Uterus (tissue), 4 donors: ENCODE measurements around the gene FCAR. TPM values are rescaled to one million over a fixed set of nuclear protein-coding genes. Genes with fewer than 3 reads are reported as not detected.
"Not testable (repeated sequence)": the region's sequence is repeated elsewhere in the genome, so short reads cannot be mapped to it uniquely, and the experiment has no call there.

Experiments
- DNase-seq, 2 donors: peaks; one replicate each; pipeline ENCODE4 v3.0.0-alpha.2; 2019 to 2020
- H3K27ac ChIP-seq, 2 donors: fragments of 200-600 bp; sonication (generic); 1 replicate in 1 of 2; 2 replicates in 1 of 2; pipeline ENCODE4 v1.5.1; 2016 to 2018
- H3K27me3 ChIP-seq, 2 donors: fragments of 200-600 bp; sonication (generic); one replicate each; pipeline ENCODE4 v1.5.1; 2018 to 2019; ENCODE audit warnings: control low read depth in 1 of 2
- H3K36me3 ChIP-seq, 2 donors: fragments of 200-600 bp; sonication (generic); one replicate each; pipeline ENCODE4 v1.5.1; 2019; ENCODE audit warnings: control low read depth in 1 of 2
- H3K4me1 ChIP-seq, 2 donors: fragments of 200-600 bp; sonication (generic); one replicate each; pipeline ENCODE4 v1.5.1; 2018 to 2019; ENCODE audit warnings: control low read depth in 1 of 2
- H3K4me3 ChIP-seq, 2 donors: fragments of 200-600 bp; sonication (generic); 1 replicate in 1 of 2; 2 replicates in 1 of 2; pipeline ENCODE4 v1.5.1; 2018 to 2019; ENCODE audit warnings: mild to moderate bottlenecking in 1 of 2
- H3K9me3 ChIP-seq, 2 donors: fragments of 200-600 bp; sonication (generic); one replicate each; pipeline ENCODE4 v1.5.1; 2019; ENCODE audit warnings: control low read depth in 1 of 2
- CTCF ChIP-seq, 4 experiments: fragments of 200-600 bp in 2 of 4; fragments of 450-650 bp in 2 of 4; sonication (generic) in 2 of 4; IDR thresholded peaks; one replicate each; pipeline ENCODE4 v1.5.1; 2016 to 2019; ENCODE audit warnings: antibody characterized with exemption in 4 of 4, mild to moderate bottlenecking in 2 of 4, moderate library complexity in 1 of 4
- POLR2A ChIP-seq, 2 donors: fragments of 450-650 bp; IDR thresholded peaks; one replicate each; pipeline ENCODE4 v1.6.1; 2016; ENCODE audit warnings: antibody characterized with exemption in 2 of 2, mild to moderate bottlenecking in 1 of 2, moderate library complexity in 1 of 2
- intact Hi-C: fragments of 100-400 bp; cut with DNase I; formaldehyde crosslinking; loops from one replicate; pipeline ENCODE4 v1.15.1; 2023; ENCODE audit warnings: low total_unique reads
- total RNA-seq, 4 donors: library from RNA; depleted of rRNA in 3 of 4; stranded (reverse); fragments of >200 nt in 3 of 4; gene quantifications; one replicate each; pipeline versions ENCODE4 v1.1.0 to v1.2.4, GENCODE V29; 2014 to 2023
- donor health status: DM: yes; HTN: yes; CAD: no.

The FCAR gene
- total RNA-seq, 4 donors from 2014 or later: 0.40 to 20.0 (median 1.4) TPM

DNA sequence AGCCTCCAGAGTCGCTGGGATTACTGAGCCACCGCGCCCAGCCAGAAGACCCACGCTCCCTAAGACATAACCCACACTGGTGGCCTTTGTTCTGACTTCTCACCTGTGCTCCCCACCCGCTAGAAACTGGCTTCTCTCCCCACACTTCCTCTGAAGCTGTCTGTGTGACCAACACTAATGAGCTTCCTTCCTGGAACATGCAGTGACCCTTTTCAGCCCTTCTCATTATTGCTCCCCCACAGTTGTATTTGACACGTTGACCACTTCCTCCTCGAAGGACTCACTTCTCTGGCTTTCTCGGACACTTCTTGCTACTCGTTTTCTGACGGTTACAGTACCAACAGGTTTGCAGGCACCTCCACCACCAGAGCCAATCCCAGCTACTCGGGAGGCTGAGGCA, 42.8 kb downstream of the FCAR start:
- Histone ChIP-seq H3K27me3 (no peaks in the 10 kb centered on the region), H3K9me3 (no peaks in the 10 kb centered on the region), H3K36me3 (no peaks in the 10 kb centered on the region), H3K4me3 (no peak overlapping the region), H3K4me1 (no peaks in the 10 kb centered on the region), H3K27ac (no peak overlapping the region)
- no peak for TF ChIP-seq POLR2A (IDR thresholded peaks at IDR 0.05)
- TF ChIP-seq CTCF (IDR thresholded peaks at IDR 0.05): no peak
- DNase-seq: no peak
- intact Hi-C loops: no loop called here

DNA sequence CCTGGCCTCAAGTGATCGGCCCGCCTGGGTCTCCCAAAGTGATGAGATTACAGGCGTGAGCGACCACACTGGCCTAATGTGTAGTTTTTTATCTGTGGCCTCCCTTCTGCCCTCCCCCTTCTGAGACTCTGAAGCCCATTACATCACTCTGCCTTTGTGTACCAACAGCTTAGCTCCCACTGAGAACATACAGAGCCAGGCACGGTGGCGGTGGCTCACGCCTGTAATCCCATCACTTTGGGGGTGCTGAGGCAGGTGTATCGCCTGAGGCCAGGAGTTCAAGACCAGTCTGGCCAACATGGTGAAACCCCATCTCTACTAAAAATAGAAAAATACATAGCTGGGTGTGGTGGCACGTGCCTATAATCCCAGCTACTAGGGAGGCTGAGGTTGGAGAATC, 44.5 kb downstream of the FCAR start:
- Histone ChIP-seq H3K9me3 (no peaks in the 10 kb centered on the region), H3K4me1 (no peaks in the 10 kb centered on the region), H3K27me3 (no peaks in the 10 kb centered on the region), H3K27ac (no peak overlapping the region), H3K4me3 (no peak overlapping the region), H3K36me3 (no peaks in the 10 kb centered on the region)
- intact Hi-C loops: no loop called here
- no peak for TF ChIP-seq CTCF (IDR thresholded peaks at IDR 0.05)
- TF ChIP-seq POLR2A (IDR thresholded peaks at IDR 0.05): no peak
- no peak for DNase-seq

DNA sequence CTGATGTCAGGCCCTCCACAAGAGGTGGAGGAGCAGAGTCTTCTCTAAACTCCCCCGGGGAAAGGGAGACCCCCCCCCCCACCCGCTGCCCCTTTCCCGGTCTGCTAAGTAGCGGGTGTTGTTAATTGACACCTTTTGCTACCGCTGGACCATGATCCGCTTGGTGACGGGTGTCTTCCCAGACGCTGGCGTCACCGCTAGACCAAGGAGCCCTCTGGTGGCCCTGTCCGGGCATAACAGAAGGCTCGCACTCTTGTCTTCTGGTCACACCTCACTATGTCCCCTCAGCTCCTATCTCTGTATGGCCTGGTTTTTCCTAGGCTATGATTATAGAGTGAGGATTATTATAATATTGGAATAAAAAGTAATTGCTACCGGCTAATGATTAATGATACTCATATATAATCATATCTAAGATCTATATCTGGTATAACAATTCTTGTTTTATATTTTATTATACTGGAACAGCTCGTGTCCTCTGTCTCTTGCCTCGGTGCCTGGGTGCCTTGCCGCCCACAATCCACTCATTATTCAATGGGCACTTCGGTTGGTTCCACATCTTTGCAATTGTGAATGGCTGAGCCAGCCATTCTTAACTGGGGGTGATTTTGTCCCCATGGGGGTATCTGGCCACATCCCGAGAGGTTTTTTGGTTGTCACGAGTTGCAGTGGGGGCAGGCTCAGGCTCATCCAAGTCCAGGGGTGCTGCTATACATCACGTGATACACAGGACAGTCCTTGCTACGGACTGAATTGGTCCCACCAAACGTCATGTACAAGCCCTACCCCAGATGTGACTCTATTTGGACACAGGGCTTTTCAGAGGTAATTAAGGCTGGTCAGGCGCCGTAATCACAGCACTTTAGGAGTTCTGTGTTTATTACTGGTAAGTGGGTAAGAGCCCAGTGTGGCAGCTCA, 45.9 kb downstream of the FCAR start:
- DNase-seq, H3K4me1 ChIP-seq, H3K27me3 ChIP-seq, H3K27ac ChIP-seq, intact Hi-C loops, H3K4me3 ChIP-seq, H3K36me3 ChIP-seq, H3K9me3 ChIP-seq: not testable (repeated sequence)
- TF ChIP-seq CTCF (IDR thresholded peaks at IDR 0.05): peak in 1 of 4 experiments; percentile 12

DNA sequence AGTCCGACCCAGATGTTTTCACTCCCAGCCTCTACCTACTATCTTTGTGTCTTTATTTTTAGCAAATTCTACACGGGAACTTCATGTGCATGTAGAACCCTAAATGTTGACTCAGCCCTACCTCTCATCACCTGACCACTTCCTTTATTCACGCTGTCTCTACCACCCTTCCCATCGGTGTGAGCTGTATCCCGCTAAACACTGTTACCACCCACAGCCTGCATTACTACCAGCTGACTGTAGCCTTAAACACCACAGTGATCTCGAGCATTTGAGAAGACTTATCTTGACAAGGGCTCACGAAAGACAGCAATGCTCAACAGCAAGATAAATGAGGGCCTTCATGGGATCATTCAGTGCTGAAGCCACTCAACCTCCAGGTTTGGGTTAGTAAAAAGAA, 47.0 kb downstream of the FCAR start:
- DNase-seq: no peak
- H3K27me3 ChIP-seq: no peaks in the 10 kb centered on the region
- TF ChIP-seq POLR2A (IDR thresholded peaks at IDR 0.05): no peak
- TF ChIP-seq CTCF (IDR thresholded peaks at IDR 0.05): no peak
- H3K9me3 ChIP-seq: no peaks in the 10 kb centered on the region
- no peaks in the 10 kb centered on the region for H3K36me3 ChIP-seq
- intact Hi-C loops: no loop called here
- no peaks in the 10 kb centered on the region for H3K4me1 ChIP-seq
- no peak overlapping the region for H3K27ac ChIP-seq
- no peak overlapping the region for H3K4me3 ChIP-seq

DNA sequence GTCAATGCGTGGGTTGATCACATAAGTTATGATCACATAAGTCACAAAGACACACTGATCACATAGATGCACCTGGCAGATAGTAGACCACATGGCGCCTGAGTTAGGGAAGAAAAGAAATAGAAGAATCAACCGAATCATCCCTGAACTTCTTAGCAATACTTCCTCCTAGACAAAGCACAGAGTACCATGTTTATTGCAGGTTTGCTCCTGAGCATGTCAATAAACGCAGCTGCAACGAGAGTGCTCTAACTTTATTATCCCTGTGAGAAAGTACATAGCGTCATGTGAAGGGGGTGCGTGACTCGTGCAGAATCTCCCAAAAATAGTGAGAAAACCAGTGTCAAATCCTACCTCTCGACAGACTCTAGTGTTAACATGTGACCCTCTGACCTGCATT, 49.2 kb downstream of the FCAR start:
- no peak overlapping the region for H3K27ac ChIP-seq
- no peaks in the 10 kb centered on the region for H3K27me3 ChIP-seq
- no peaks in the 10 kb centered on the region for H3K9me3 ChIP-seq
- no peak overlapping the region for H3K4me3 ChIP-seq
- no peaks in the 10 kb centered on the region for H3K4me1 ChIP-seq
- intact Hi-C loops: no loop called here
- TF ChIP-seq POLR2A (IDR thresholded peaks at IDR 0.05) (no peak), CTCF (IDR thresholded peaks at IDR 0.05) (no peak)
- H3K36me3 ChIP-seq: no peaks in the 10 kb centered on the region
- no peak for DNase-seq
